SK-N-SH (cell line): Measurements from ENCODE around the gene ARMH3. TPM values are rescaled to one million over a fixed set of nuclear protein-coding genes. Genes with fewer than 3 reads are reported as not detected.
A peak's percentile ranks its signal among the peaks of the same experiment; 100 is the strongest.
"Not testable (repeated sequence)": the region's sequence is repeated elsewhere in the genome, so short reads cannot be mapped to it uniquely, and the experiment has no call there.

Experiments used
- CTCF ChIA-PET: fragments of 300-600, 350-600 bp; formaldehyde crosslinking; extraction: SDS; loops from one replicate; lab custom pipeline; 2021; lab: Yijun Ruan, JAX
- POLR2A ChIA-PET: fragments of 350-600 bp; sonication (Branson Sonifier 250); formaldehyde crosslinking; extraction: SDS; loops from one replicate; lab custom pipeline; 2020; ENCODE audit warnings: antibody characterized with exemption, inconsistent platforms; lab: Yijun Ruan, JAX
- DNase-seq: peaks from one replicate; pipeline ENCODE4 v3.0.0; 2012
- H2AFZ ChIP-seq: fragments of 200-600 bp; sonication (generic); 2 replicates; pipeline ENCODE4 v1.8.1; 2016; ENCODE audit warnings: antibody characterized with exemption, mild to moderate bottlenecking, low read depth
- H3F3A ChIP-seq: fragments of 200-600 bp; sonication (generic); replicated peaks from 2 replicates; pipeline ENCODE3; 2016; ENCODE audit warnings: antibody characterized with exemption, mild to moderate bottlenecking; ENCODE audit not compliant: insufficient read depth
- H3K27ac ChIP-seq, 2 experiments: fragments of 200-500 bp in 1 of 2; fragments of 200-600 bp in 1 of 2; sonication (Bioruptor generic) in 1 of 2; sonication (generic), shearing (Covaris generic) in 1 of 2; 2 replicates each; pipeline versions ENCODE4 v1.5.1 to v1.6.1; 2014 to 2016; ENCODE audit warnings: low read depth in 2 of 2, inconsistent platforms in 1 of 2, low read length in 1 of 2, mild to moderate bottlenecking in 1 of 2, mixed read lengths in 1 of 2
- H3K27me3 ChIP-seq: fragments of 200-600 bp; sonication (generic), shearing (Covaris generic); 2 replicates; pipeline ENCODE4 v1.6.1; 2016; ENCODE audit warnings: mixed run types; ENCODE audit not compliant: insufficient read depth
- H3K36me3 ChIP-seq, 2 experiments: fragments of 200-500 bp in 1 of 2; fragments of 200-600 bp in 1 of 2; sonication (Bioruptor generic) in 1 of 2; sonication (generic) in 1 of 2; replicated peaks in 1 of 2; 2 replicates each; pipeline versions ENCODE3 to v1.5.1; 2014 to 2016; ENCODE audit warnings: low read length in 1 of 2, mild to moderate bottlenecking in 1 of 2; ENCODE audit not compliant: insufficient read depth in 2 of 2, control insufficient read depth in 1 of 2
- H3K4me1 ChIP-seq, 2 experiments: fragments of 200-500 bp in 1 of 2; fragments of 200-600 bp in 1 of 2; sonication (Bioruptor generic) in 1 of 2; sonication (generic), shearing (Covaris generic) in 1 of 2; 2 replicates each; pipeline versions ENCODE4 v1.5.1 to v1.6.1; 2014 to 2016; ENCODE audit warnings: low read depth in 1 of 2, low read length in 1 of 2, mixed run types in 1 of 2; ENCODE audit not compliant: insufficient read depth in 2 of 2, control insufficient read depth in 1 of 2
- H3K4me2 ChIP-seq: fragments of 200-600 bp; sonication (generic), shearing (Covaris generic); 2 replicates; pipeline ENCODE4 v1.6.1; 2017; ENCODE audit warnings: mixed run types
- H3K4me3 ChIP-seq, 2 experiments: fragments of 200-500 bp in 1 of 2; fragments of 200-600 bp in 1 of 2; sonication (Bioruptor generic) in 1 of 2; sonication (generic), shearing (Covaris generic) in 1 of 2; 2 replicates each; pipeline versions ENCODE4 v1.5.1 to v1.8.1; 2014 to 2016; ENCODE audit warnings: low read depth in 2 of 2, inconsistent platforms in 1 of 2, low read length in 1 of 2, mild to moderate bottlenecking in 1 of 2, mixed read lengths in 1 of 2, moderate library complexity in 1 of 2
- H3K79me2 ChIP-seq: fragments of 200-600 bp; sonication (generic); 2 replicates; pipeline ENCODE4 v1.8.1; 2017; ENCODE audit warnings: mild to moderate bottlenecking; ENCODE audit not compliant: insufficient read depth
- H3K9ac ChIP-seq: fragments of 200-600 bp; sonication (generic); 2 replicates; pipeline ENCODE4 v1.6.1; 2017; ENCODE audit warnings: mixed run types
- H3K9me2 ChIP-seq: fragments of 200-600 bp; sonication (generic); 2 replicates; pipeline ENCODE4 v1.6.1; 2017; ENCODE audit warnings: mixed run types
- H3K9me3 ChIP-seq: fragments of 200-600 bp; sonication (generic); 2 replicates; pipeline ENCODE4 v1.6.1; 2017; ENCODE audit warnings: mixed run types, mild to moderate bottlenecking, moderate library complexity
- H4K20me1 ChIP-seq: fragments of 200-600 bp; sonication (generic); 2 replicates; pipeline ENCODE4 v1.6.1; 2017; ENCODE audit warnings: mild to moderate bottlenecking, mixed run types; ENCODE audit not compliant: insufficient read depth
- ELF1 ChIP-seq: IDR thresholded peaks from 2 replicates; pipeline ENCODE4 v1.4.0; 2012
- EP300 ChIP-seq, 2 experiments: IDR thresholded peaks; 2 replicates each; pipeline versions ENCODE4 v1.4.0 to v1.6.1; 2012; ENCODE audit warnings: borderline replicate concordance in 1 of 2, low read depth in 1 of 2, low read length in 1 of 2
- EZH2phosphoT487 ChIP-seq: fragments of 200-600 bp; sonication (generic); IDR thresholded peaks from 2 replicates; pipeline ENCODE4 v1.6.1; 2017; ENCODE audit warnings: low read depth, mixed run types, mild to moderate bottlenecking, antibody characterized with exemption, moderate library complexity, borderline replicate concordance
- FOSL2 ChIP-seq: IDR thresholded peaks from 2 replicates; pipeline ENCODE4 v1.4.0; 2012; ENCODE audit warnings: low read depth, mild to moderate bottlenecking, moderate library complexity, borderline replicate concordance
- MXI1 ChIP-seq: IDR thresholded peaks from 2 replicates; pipeline ENCODE4 v1.6.1; 2012; ENCODE audit warnings: mild to moderate bottlenecking, low read depth, low read length, improper control_type of control experiment
- NFIC ChIP-seq: IDR thresholded peaks from 2 replicates; pipeline ENCODE4 v1.4.0; 2012; ENCODE audit warnings: borderline replicate concordance
- NRF1 ChIP-seq: IDR thresholded peaks from 2 replicates; pipeline ENCODE4 v1.6.1; 2012; ENCODE audit warnings: low read depth, mild to moderate bottlenecking, low read length
- POLR2AphosphoS5 ChIP-seq: IDR thresholded peaks from 2 replicates; pipeline ENCODE4 v1.6.1; 2012; ENCODE audit warnings: low read depth, low read length
- RAD21 ChIP-seq: IDR thresholded peaks from 2 replicates; pipeline ENCODE4 v1.6.1; 2012; ENCODE audit warnings: mild to moderate bottlenecking, low read length
- RCOR1 ChIP-seq: fragments of 150-350 bp; IDR thresholded peaks from 2 replicates; pipeline ENCODE4 v1.6.1; 2017; ENCODE audit warnings: antibody characterized with exemption, low read length
- RXRA ChIP-seq: IDR thresholded peaks from 2 replicates; pipeline ENCODE4 v1.4.0; 2012; ENCODE audit warnings: low read depth, mild to moderate bottlenecking, borderline replicate concordance
- SIN3A ChIP-seq: IDR thresholded peaks from 2 replicates; pipeline ENCODE4 v1.6.1; 2012; ENCODE audit warnings: low read depth, mild to moderate bottlenecking, low read length, moderate library complexity, borderline replicate concordance
- TAF1 ChIP-seq: IDR thresholded peaks from 2 replicates; pipeline ENCODE4 v1.6.1; 2012; ENCODE audit warnings: low read depth, mild to moderate bottlenecking, low read length, moderate library complexity, borderline replicate concordance
- TEAD4 ChIP-seq: IDR thresholded peaks from 2 replicates; pipeline ENCODE4 v1.4.0; 2012; ENCODE audit warnings: mild to moderate bottlenecking, borderline replicate concordance; ENCODE audit not compliant: insufficient read depth
- YY1 ChIP-seq: IDR thresholded peaks from 2 replicates; pipeline ENCODE4 v1.4.0; 2012; ENCODE audit warnings: low read depth, mild to moderate bottlenecking
- WGBS: methylation state at CpG from one replicate; pipeline ENCODE4 v1.1.6; 2017; ENCODE audit warnings: low lambda C conversion rate; 5-methylcytosine and 5-hydroxymethylcytosine counted together
- polyA plus RNA-seq, 3 experiments: library from polyadenylated mRNA; depleted of rRNA; stranded (reverse); fragments of >200 nt; gene quantifications; 2 replicates each; pipeline ENCODE4 v1.2.3, GENCODE V29; 2012
- TF ChIP-seq, protein P1 (sequence below): IDR thresholded peaks from 2 replicates; pipeline ENCODE4; 2012
- TF ChIP-seq, protein P2 (sequence below): fragments of 150-350 bp; IDR thresholded peaks from 2 replicates; pipeline ENCODE4 v1.6.1; 2016; ENCODE audit warnings: mild to moderate bottlenecking, low read depth, low read length
- TF ChIP-seq, protein P3 (sequence below): IDR thresholded peaks from 2 replicates; pipeline ENCODE4 v1.4.0; 2012; ENCODE audit warnings: low read depth, borderline replicate concordance
- TF ChIP-seq, protein P4 (sequence below): IDR thresholded peaks from 2 replicates; pipeline ENCODE4 v1.4.0; 2012; ENCODE audit warnings: low read depth, borderline replicate concordance

ARMH3 gene
- polyA plus RNA-seq, 1 of the 3 experiments (the other 2 are of a cell fraction) = 12.1 TPM

DNA sequence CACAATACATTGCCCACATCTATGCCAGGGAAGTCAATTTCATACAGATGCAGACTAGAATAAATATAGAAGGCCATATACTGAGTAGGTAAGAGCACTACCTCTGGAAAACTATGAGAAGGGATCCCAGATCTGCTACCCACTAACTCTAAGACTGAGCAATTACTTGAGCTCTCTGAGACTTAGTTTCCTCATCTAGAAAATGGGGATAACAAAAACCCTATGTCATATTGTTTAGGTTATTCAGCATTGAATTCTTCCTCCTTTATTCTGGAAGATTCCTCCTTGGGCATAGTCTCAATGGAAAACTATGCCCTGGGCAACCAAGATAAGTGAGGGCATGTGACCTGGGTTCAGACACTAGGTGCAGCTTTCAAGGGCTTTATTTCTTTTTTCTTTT is 4.0 kb upstream of the ARMH3 start (continued):
- TF ChIP-seq, protein P1, sequence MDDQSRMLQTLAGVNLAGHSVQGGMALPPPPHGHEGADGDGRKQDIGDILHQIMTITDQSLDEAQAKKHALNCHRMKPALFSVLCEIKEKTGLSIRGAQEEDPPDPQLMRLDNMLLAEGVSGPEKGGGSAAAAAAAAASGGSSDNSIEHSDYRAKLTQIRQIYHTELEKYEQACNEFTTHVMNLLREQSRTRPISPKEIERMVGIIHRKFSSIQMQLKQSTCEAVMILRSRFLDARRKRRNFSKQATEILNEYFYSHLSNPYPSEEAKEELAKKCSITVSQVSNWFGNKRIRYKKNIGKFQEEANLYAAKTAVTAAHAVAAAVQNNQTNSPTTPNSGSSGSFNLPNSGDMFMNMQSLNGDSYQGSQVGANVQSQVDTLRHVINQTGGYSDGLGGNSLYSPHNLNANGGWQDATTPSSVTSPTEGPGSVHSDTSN = no peak
- TF ChIP-seq NRF1 (no peak), RXRA (no peak)

DNA sequence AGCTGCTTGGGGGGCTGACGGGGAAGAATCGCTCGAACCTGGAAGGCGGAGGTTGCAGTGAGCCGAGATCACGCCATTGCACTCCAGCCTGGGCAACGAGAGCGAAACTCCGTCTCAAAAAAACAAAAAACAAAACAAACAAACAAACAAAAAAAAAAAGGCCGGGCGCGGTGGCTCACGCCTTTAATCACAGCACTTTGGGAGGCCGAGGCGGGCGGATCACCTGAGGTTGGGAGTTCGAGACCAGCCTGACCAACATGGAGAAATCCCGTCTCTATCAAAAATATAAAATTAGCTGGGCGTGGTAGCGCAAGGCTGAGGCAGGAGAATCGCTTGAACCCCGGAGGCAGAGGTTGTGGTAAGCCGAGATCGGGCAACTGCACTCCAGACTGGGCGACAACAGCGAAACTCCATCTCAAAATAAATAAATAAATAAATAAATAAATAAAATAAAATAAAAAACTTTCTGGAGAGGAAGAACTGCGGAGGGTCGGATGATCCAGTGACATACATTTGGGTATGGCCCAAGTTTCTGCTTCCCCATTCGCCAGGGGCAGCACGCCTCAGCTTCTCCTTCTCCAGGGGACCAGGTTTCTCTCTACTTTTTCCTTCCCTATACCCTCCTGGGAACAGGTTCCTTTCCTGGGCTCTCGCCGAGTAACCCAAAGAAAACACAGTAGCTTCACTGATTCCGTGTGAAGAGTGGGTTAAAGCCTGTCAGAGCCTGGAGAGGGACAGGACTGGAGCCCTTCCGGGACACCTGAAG is 909 bp downstream of the ARMH3 start:
- H3K4me2 ChIP-seq = peak overlapping the region; percentile 86
- not testable (repeated sequence) for H3K9me3 ChIP-seq, H3K27me3 ChIP-seq, H4K20me1 ChIP-seq, H3K36me3 ChIP-seq, H3K9me2 ChIP-seq, DNase-seq, H3K4me1 ChIP-seq
- H3F3A ChIP-seq = peaks cover 16% of the 10 kb centered on the region
- peak overlapping the region; percentile 78 for H3K9ac ChIP-seq
- H2AFZ ChIP-seq = peak overlapping the region; percentile 95; the same call in 1 of the 2 replicates
- POLR2A ChIA-PET = interaction anchor here (1.2 to 1.4 kb wide), 2 partner anchors 45 to 63 kb away, joined by 3 to 4 read pairs; no protein-coding TSS in a partner anchor
- peaks cover 59% of the 10 kb centered on the region for H3K79me2 ChIP-seq
- 75% methylated on average over 34 of the region's 34 CpGs for WGBS
- CTCF ChIA-PET = interaction anchor here (0.8 to 1.2 kb wide), 4 partner anchors 10 to 452 kb away, joined by 3 to 5 read pairs (median 4); partner anchors contain the start of gene HPS6
- peak overlapping the region; percentile 78 to 91 for H3K4me3 ChIP-seq
- H3K27ac ChIP-seq = peak overlapping the region; percentile 74 to 78

DNA sequence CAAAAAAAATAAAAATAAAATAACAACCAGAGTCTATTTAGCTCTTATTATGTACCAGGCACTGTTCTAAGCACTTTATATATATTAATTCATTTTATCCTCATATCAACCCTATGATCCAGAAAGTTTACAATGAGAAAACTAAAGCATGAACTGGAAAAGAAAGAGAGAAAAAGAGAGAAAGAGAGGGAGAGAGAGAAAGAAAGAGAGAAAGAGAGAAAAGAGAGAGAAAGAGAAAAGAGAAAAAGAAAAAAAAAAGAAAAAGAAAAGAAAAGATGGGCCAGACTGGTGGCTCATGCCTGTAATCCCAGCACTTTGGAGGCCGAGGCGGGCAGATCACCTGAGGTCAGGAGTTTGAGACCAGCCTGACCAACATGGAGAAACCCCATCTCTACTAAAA is 9.9 kb downstream of the ARMH3 start:
- CTCF ChIA-PET = no interaction called here
- H3K4me3 ChIP-seq = no peak overlapping the region
- H3K27me3 ChIP-seq = no peaks in the 10 kb centered on the region
- H3F3A ChIP-seq = no peaks in the 10 kb centered on the region
- TF ChIP-seq SIN3A = no peak
- TF ChIP-seq RAD21 = no peak
- no peak for TF ChIP-seq ELF1
- no peak for TF ChIP-seq POLR2AphosphoS5
- TF ChIP-seq YY1 = no peak
- TF ChIP-seq, protein P2, sequence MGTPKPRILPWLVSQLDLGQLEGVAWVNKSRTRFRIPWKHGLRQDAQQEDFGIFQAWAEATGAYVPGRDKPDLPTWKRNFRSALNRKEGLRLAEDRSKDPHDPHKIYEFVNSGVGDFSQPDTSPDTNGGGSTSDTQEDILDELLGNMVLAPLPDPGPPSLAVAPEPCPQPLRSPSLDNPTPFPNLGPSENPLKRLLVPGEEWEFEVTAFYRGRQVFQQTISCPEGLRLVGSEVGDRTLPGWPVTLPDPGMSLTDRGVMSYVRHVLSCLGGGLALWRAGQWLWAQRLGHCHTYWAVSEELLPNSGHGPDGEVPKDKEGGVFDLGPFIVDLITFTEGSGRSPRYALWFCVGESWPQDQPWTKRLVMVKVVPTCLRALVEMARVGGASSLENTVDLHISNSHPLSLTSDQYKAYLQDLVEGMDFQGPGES = no peak
- TF ChIP-seq, protein P3, sequence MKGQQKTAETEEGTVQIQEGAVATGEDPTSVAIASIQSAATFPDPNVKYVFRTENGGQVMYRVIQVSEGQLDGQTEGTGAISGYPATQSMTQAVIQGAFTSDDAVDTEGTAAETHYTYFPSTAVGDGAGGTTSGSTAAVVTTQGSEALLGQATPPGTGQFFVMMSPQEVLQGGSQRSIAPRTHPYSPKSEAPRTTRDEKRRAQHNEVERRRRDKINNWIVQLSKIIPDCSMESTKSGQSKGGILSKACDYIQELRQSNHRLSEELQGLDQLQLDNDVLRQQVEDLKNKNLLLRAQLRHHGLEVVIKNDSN = no peak
- TF ChIP-seq EZH2phosphoT487 = no peak
- TF ChIP-seq NFIC = no peak
- no peak for TF ChIP-seq TEAD4
- TF ChIP-seq, protein P4, sequence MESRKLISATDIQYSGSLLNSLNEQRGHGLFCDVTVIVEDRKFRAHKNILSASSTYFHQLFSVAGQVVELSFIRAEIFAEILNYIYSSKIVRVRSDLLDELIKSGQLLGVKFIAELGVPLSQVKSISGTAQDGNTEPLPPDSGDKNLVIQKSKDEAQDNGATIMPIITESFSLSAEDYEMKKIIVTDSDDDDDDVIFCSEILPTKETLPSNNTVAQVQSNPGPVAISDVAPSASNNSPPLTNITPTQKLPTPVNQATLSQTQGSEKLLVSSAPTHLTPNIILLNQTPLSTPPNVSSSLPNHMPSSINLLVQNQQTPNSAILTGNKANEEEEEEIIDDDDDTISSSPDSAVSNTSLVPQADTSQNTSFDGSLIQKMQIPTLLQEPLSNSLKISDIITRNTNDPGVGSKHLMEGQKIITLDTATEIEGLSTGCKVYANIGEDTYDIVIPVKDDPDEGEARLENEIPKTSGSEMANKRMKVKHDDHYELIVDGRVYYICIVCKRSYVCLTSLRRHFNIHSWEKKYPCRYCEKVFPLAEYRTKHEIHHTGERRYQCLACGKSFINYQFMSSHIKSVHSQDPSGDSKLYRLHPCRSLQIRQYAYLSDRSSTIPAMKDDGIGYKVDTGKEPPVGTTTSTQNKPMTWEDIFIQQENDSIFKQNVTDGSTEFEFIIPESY = no peak
- TF ChIP-seq MXI1 = no peak
- TF ChIP-seq TAF1 = no peak
- no peak for TF ChIP-seq RXRA
- TF ChIP-seq EP300 (IDR thresholded peaks at IDR 0.05; ENCODE audit: borderline replicate concordance in 1 of 2, low read depth in 1 of 2, low read length in 1 of 2) = no peak
- TF ChIP-seq RCOR1 = no peak
- no peak for TF ChIP-seq FOSL2
- H3K4me1 ChIP-seq = no peaks in the 10 kb centered on the region
- POLR2A ChIA-PET = no interaction called here
- H2AFZ ChIP-seq = no peak overlapping the region
- no peak overlapping the region for H3K4me2 ChIP-seq
- no peaks in the 10 kb centered on the region for H3K9me2 ChIP-seq
- WGBS = 96% methylated on average over 2 of the region's 2 CpGs
- H3K27ac ChIP-seq = no peak overlapping the region
- peaks cover 60% of the 10 kb centered on the region for H4K20me1 ChIP-seq
- no peak overlapping the region for H3K9ac ChIP-seq
- H3K9me3 ChIP-seq = no peaks in the 10 kb centered on the region
- no peaks in the 10 kb centered on the region for H3K36me3 ChIP-seq
- no peak for DNase-seq
- H3K79me2 ChIP-seq = peaks cover 97% of the 10 kb centered on the region
